Thoracic aorta (tissue), 2 donors: ENCODE data around the gene PAK1. TPM values are rescaled to one million over a fixed set of nuclear protein-coding genes. Genes with fewer than 3 reads are reported as not detected.
"Not testable (repeated sequence)": the region's sequence is repeated elsewhere in the genome, so short reads cannot be mapped to it uniquely, and the experiment has no call there.

Experiments used
- ATAC-seq: fragments of 150-250 bp; one replicate; pipeline ENCODE4 v1.8.0; 2017; ENCODE audit warnings: low read depth; ENCODE audit not compliant: insufficient number of reproducible peaks, low FRiP score
- DNase-seq: peaks from one replicate; pipeline ENCODE4 v3.0.0-alpha.2; 2020; ENCODE audit warnings: low spot score
- H3K27ac ChIP-seq, 2 donors: fragments of 200-600 bp; sonication (generic); 1 replicate in 1 of 2; 2 replicates in 1 of 2; pipeline ENCODE4 v1.5.1; 2016; ENCODE audit warnings: mild to moderate bottlenecking in 2 of 2, moderate library complexity in 2 of 2
- H3K27me3 ChIP-seq: fragments of 200-600 bp; sonication (generic); replicated peaks from 2 replicates; pipeline ENCODE4 v1.6.0; 2016; ENCODE audit warnings: mild to moderate bottlenecking; ENCODE audit not compliant: insufficient read depth
- H3K36me3 ChIP-seq: fragments of 200-600 bp; sonication (generic); one replicate; pipeline ENCODE4 v1.5.1; 2016
- H3K4me1 ChIP-seq, 2 donors: fragments of 200-600 bp; sonication (generic); 1 replicate in 1 of 2; 2 replicates in 1 of 2; pipeline versions ENCODE4 v1.5.1 to v1.6.0; 2016; ENCODE audit warnings: low read depth in 2 of 2, mild to moderate bottlenecking in 1 of 2; ENCODE audit not compliant: control insufficient read depth in 1 of 2
- H3K4me3 ChIP-seq: fragments of 200-600 bp; sonication (generic); 2 replicates; pipeline ENCODE4 v1.5.1; 2016; ENCODE audit warnings: mild to moderate bottlenecking
- H3K9me3 ChIP-seq: fragments of 200-600 bp; sonication (generic); 2 replicates; pipeline ENCODE4 v1.5.1; 2016
- CTCF ChIP-seq: fragments of 200-600 bp; sonication (generic); IDR thresholded peaks from one replicate; pipeline ENCODE4 v1.5.1; 2019; ENCODE audit warnings: antibody characterized with exemption
- total RNA-seq, 2 donors: library from RNA; depleted of rRNA; stranded (reverse); fragments of >200 nt; gene quantifications; one replicate each; pipeline versions ENCODE4 v1.1.0 to v1.2.3, GENCODE V29; 2016

Gene PAK1
- total RNA-seq, 2 donors from 2014 or later = 29.4 to 48.3 TPM

- no peak for TF ChIP-seq CTCF
- Histone ChIP-seq H3K4me1 (no peaks in the 10 kb centered on the region), H3K4me3 (no peak overlapping the region), H3K27ac (no peak overlapping the region), H3K36me3 (no peaks in the 10 kb centered on the region), H3K27me3 (no peaks in the 10 kb centered on the region), H3K9me3 (no peaks in the 10 kb centered on the region)
- DNase-seq (no peak), ATAC-seq (no peak)
Measured at GRCh38 chr11:77302752-77303151, 171.1 kb downstream of the PAK1 start.

- ATAC-seq (no peak), DNase-seq (no peak)
- Histone ChIP-seq H3K4me3 (no peak within 1 kb of the TSS), H3K36me3 (no peaks in the 10 kb centered on the region), H3K27me3 (no peaks in the 10 kb centered on the region), H3K4me1 (no peaks in the 10 kb centered on the region), H3K9me3 (no peaks in the 10 kb centered on the region), H3K27ac (no peak within 1 kb of the TSS)
- no peak for TF ChIP-seq CTCF
Measured at GRCh38 chr11:77301510-77301909, 172.4 kb downstream of the PAK1 start, which contains the start of gene GDPD4. Gene GDPD4, minus strand, starts transcription at chr11:77301686. Its CDS starts 16,549 bp downstream, at chr11:77285137.

- Histone ChIP-seq H3K27ac (no peak overlapping the region), H3K36me3 (no peaks in the 10 kb centered on the region), H3K9me3 (no peaks in the 10 kb centered on the region), H3K4me1 (no peaks in the 10 kb centered on the region), H3K4me3 (no peak overlapping the region), H3K27me3 (no peaks in the 10 kb centered on the region)
- no peak for TF ChIP-seq CTCF
- ATAC-seq (no peak), DNase-seq (no peak)
Measured at GRCh38 chr11:77300695-77301094, 173.2 kb downstream of the PAK1 start.

GRCh38 chr11:77300028-77300427 is 173.9 kb downstream of the PAK1 start:
- ATAC-seq = not testable (repeated sequence)

GRCh38 chr11:77299528-77299993 is 174.3 kb downstream of the PAK1 start:
- Histone ChIP-seq H3K4me1 (no peaks in the 10 kb centered on the region), H3K4me3 (no peak overlapping the region), H3K9me3 (no peaks in the 10 kb centered on the region), H3K27ac (no peak overlapping the region), H3K27me3 (no peaks in the 10 kb centered on the region), H3K36me3 (no peaks in the 10 kb centered on the region)
- TF ChIP-seq CTCF = no peak
- no peak for ATAC-seq
- no peak for DNase-seq

More at GRCh38 chr11:77300028-77300427, 173.9 kb downstream of the PAK1 start:
- not testable (repeated sequence) for H3K36me3 ChIP-seq, H3K4me1 ChIP-seq, H3K27ac ChIP-seq, H3K27me3 ChIP-seq, H3K4me3 ChIP-seq, DNase-seq, H3K9me3 ChIP-seq

- no peaks in the 10 kb centered on the region for H3K27me3 ChIP-seq
- TF ChIP-seq CTCF = no peak
- no peak for ATAC-seq
Measured at GRCh38 chr11:77294040-77294439, 179.9 kb downstream of the PAK1 start.

More at GRCh38 chr11:77294040-77294439, 179.9 kb downstream of the PAK1 start:
- Histone ChIP-seq H3K27ac (no peak overlapping the region), H3K36me3 (no peaks in the 10 kb centered on the region), H3K9me3 (no peaks in the 10 kb centered on the region), H3K4me3 (no peak overlapping the region), H3K4me1 (no peaks in the 10 kb centered on the region)
- DNase-seq = no peak
